SH-SY5Y (cell line): ENCODE results near the gene ZNF276.

ENCODE experiments used
- GATA2 ChIP-seq: IDR thresholded peaks from 2 replicates; pipeline ENCODE4 v1.6.1; 2011; ENCODE audit warnings: mild to moderate bottlenecking, low read depth, low read length
- GATA3 ChIP-seq: IDR thresholded peaks from 2 replicates; pipeline ENCODE4 v1.6.1; 2011; ENCODE audit warnings: low read depth, mild to moderate bottlenecking, low read length, moderate library complexity

DNA sequence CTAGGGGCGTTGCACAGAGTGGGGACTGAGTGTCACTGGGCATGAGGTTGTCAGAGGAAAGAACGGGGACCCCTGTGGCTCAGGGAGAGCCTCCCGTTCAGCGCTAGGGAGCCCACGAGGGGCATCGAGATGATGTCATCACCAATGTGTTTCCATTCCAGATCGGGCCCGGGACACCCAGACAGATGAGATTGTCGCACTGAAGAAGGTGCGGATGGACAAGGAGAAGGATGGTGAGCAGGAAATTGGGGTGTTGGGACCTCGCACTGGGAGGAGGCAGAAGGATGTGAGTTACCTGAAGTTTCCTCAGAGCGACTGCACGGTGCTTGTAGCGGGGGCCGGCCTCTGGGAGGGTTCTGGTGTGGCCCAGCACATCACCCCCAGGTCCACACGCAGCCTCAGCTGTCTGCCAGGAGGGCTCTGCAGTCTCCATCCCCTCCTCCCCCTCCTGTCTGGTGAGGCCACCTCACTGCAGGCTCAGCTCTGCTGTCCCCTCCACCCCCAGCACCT is 30.9 kb upstream of the ZNF276 start:
- TF ChIP-seq GATA2 (no peak), GATA3 (no peak)
